HG02623 (cell line): Measurements from ENCODE around the gene CCDC85C.

ENCODE experiments used
- ATAC-seq: cut with Tn5 transposase; IDR thresholded peaks from one replicate; pipeline ENCODE4 v1.9.1; 2021; ENCODE audit warnings: moderate library complexity; ENCODE audit not compliant: unreplicated experiment

CCDC85C gene

GRCh38 chr14:99590746-99591555, 13.1 kb downstream of the CCDC85C start:
- no peak for ATAC-seq

- ATAC-seq = no peak
These were observed 14.1 kb downstream of the CCDC85C start for GRCh38 chr14:99589651-99590530.

GRCh38 chr14:99589031-99589441, 15.0 kb downstream of the CCDC85C start:
- ATAC-seq = no peak

GRCh38 chr14:99587460-99588278, 16.3 kb downstream of the CCDC85C start:
- ATAC-seq = no peak

GRCh38 chr14:99586761-99587459, 17.1 kb downstream of the CCDC85C start:
- no peak for ATAC-seq

GRCh38 chr14:99586054-99586760, 17.8 kb downstream of the CCDC85C start:
- ATAC-seq = no peak

GRCh38 chr14:99584823-99585222, 19.2 kb downstream of the CCDC85C start:
- ATAC-seq = no peak

GRCh38 chr14:99581938-99582337, 22.1 kb downstream of the CCDC85C start:
- no peak for ATAC-seq

GRCh38 chr14:99581374-99581773, 22.6 kb downstream of the CCDC85C start:
- no peak for ATAC-seq

- no peak for ATAC-seq
These were observed 24.0 kb downstream of the CCDC85C start for GRCh38 chr14:99579903-99580571.

GRCh38 chr14:99579120-99579836, 24.7 kb downstream of the CCDC85C start:
- no peak for ATAC-seq

GRCh38 chr14:99578541-99579101, 25.4 kb downstream of the CCDC85C start:
- no peak for ATAC-seq

- ATAC-seq = no peak
These were observed 27.0 kb downstream of the CCDC85C start for GRCh38 chr14:99576761-99577705.

- ATAC-seq = no peak
These were observed 27.7 kb downstream of the CCDC85C start for GRCh38 chr14:99576304-99576703.

- no peak for ATAC-seq
These were observed 28.7 kb downstream of the CCDC85C start for GRCh38 chr14:99575043-99576023.
